ENCODE results near the gene SEC14L2.

- TF ChIP-seq CTCF (conservative IDR thresholded peaks at IDR 0.05; ENCODE audit: low read depth, low read length), result no peak
- no peak for TF ChIP-seq EZH2 (IDR thresholded peaks at IDR 0.05; ENCODE audit: borderline replicate concordance, low read depth, low read length, poor library complexity, severe bottlenecking)
These were observed 10.2 kb upstream of the SEC14L2 start for GRCh38 chr22:30386608-30386959.
